Thyroid gland (tissue), 4 donors: ENCODE measurements around the gene IFNAR1. TPM values are rescaled to one million over a fixed set of nuclear protein-coding genes. Genes with fewer than 3 reads are reported as not detected.

Source experiments
- DNase-seq, 2 donors: peaks; one replicate each; pipeline ENCODE4 v3.0.0-alpha.2; 2019
- H3K27ac ChIP-seq, 3 donors: fragments of 200-600 bp; sonication (generic); 1 replicate in 2 of 3; 2 replicates in 1 of 3; pipeline ENCODE4 v1.5.1; 2016 to 2019; ENCODE audit warnings: mild to moderate bottlenecking in 1 of 3, moderate library complexity in 1 of 3
- H3K27me3 ChIP-seq: fragments of 200-600 bp; sonication (generic); one replicate; pipeline ENCODE4 v1.5.1; 2019
- H3K36me3 ChIP-seq, 2 donors: fragments of 200-600 bp; sonication (generic); one replicate each; pipeline ENCODE4 v1.5.1; 2016 to 2019
- H3K4me1 ChIP-seq, 2 donors: fragments of 200-600 bp; sonication (generic); one replicate each; pipeline ENCODE4 v1.5.1; 2017 to 2019
- H3K4me3 ChIP-seq, 3 donors: fragments of 200-600 bp; sonication (generic); replicated peaks in 1 of 3; 1 replicate in 2 of 3; 2 replicates in 1 of 3; pipeline ENCODE4 v1.5.1; 2016; ENCODE audit warnings: mild to moderate bottlenecking in 1 of 3
- H3K9me3 ChIP-seq: fragments of 200-600 bp; sonication (generic); one replicate; pipeline ENCODE4 v1.5.1; 2017
- CTCF ChIP-seq, 6 experiments: fragments of 200-600 bp in 3 of 6; fragments of 450-650 bp in 3 of 6; sonication (generic) in 3 of 6; IDR thresholded peaks; one replicate each; pipeline ENCODE4 v1.5.1; 2016 to 2019; ENCODE audit warnings: antibody characterized with exemption in 6 of 6, mild to moderate bottlenecking in 2 of 6, inconsistent platforms in 1 of 6, moderate library complexity in 1 of 6
- POLR2A ChIP-seq, 2 donors: fragments of 450-650 bp; IDR thresholded peaks; one replicate each; pipeline ENCODE4 v1.6.1; 2017; ENCODE audit warnings: antibody characterized with exemption in 2 of 2, mild to moderate bottlenecking in 2 of 2, moderate library complexity in 1 of 2
- WGBS, 2 donors: methylation state at CpG; one replicate each; pipeline ENCODE4 v1.1.5; 2017; 5-methylcytosine and 5-hydroxymethylcytosine counted together
- intact Hi-C: fragments of 100-400 bp; cut with DNase I; formaldehyde crosslinking; loops from one replicate; pipeline ENCODE4 v1.15.1; 2023
- total RNA-seq, 4 donors: library from RNA; depleted of rRNA; stranded (reverse); fragments of >200 nt; gene quantifications; one replicate each; pipeline ENCODE4 v1.2.3, GENCODE V29; 2016

IFNAR1 gene
- total RNA-seq, 4 donors from 2014 or later, result 37.0 to 51.2 (median 42.4) TPM

GRCh38 chr21:33283203-33283602 lies 41.6 kb upstream of the IFNAR1 start:
- intact Hi-C loops, result no loop called here
- Histone ChIP-seq H3K27ac (no peak overlapping the region), H3K36me3 (peaks cover 16 to 20% of the 10 kb centered on the region in 2 donors), H3K9me3 (no peaks in the 10 kb centered on the region), H3K4me3 (no peak overlapping the region), H3K27me3 (no peaks in the 10 kb centered on the region), H3K4me1 (peaks cover 16 to 26% of the 10 kb centered on the region in 2 donors)
- 96 to 97% methylated on average over 5 of the region's 5 CpGs for whole genome bisulfite sequencing, 2 donors
- DNase-seq, result no peak
- no peak for TF ChIP-seq POLR2A (IDR thresholded peaks at IDR 0.05)
- no peak for TF ChIP-seq CTCF (IDR thresholded peaks at IDR 0.05)

- Histone ChIP-seq H3K4me1 (peaks cover 16 to 42% of the 10 kb centered on the region in 2 donors), H3K4me3 (no peak overlapping the region), H3K27ac (peak overlapping the region; percentile 29 to 85 (median 68)), H3K27me3 (no peaks in the 10 kb centered on the region), H3K36me3 (peaks cover 9 to 11% of the 10 kb centered on the region in 2 donors), H3K9me3 (no peaks in the 10 kb centered on the region)
- intact Hi-C loops, result no loop called here
- WGBS, 2 donors, result 60 to 75% methylated on average over 10 to 11 of the region's 11 CpGs
- DNase-seq, result peak; percentile 52
- TF ChIP-seq CTCF (IDR thresholded peaks at IDR 0.05), result no peak
- peak in 1 of 2 donors; percentile 13 for TF ChIP-seq POLR2A (IDR thresholded peaks at IDR 0.05)
These were observed 38.7 kb upstream of the IFNAR1 start for GRCh38 chr21:33286076-33286475.

GRCh38 chr21:33286600-33287456 lies 37.9 kb upstream of the IFNAR1 start:
- Histone ChIP-seq H3K9me3 (no peaks in the 10 kb centered on the region), H3K27ac (peak overlapping the region; percentile 29 to 85 (median 68)), H3K4me1 (peaks cover 16 to 42% of the 10 kb centered on the region in 2 donors), H3K4me3 (no peak overlapping the region), H3K36me3 (peaks cover 9 to 11% of the 10 kb centered on the region in 2 donors), H3K27me3 (no peaks in the 10 kb centered on the region)
- 64 to 68% methylated on average over 15 of the region's 15 CpGs for WGBS, 2 donors
- TF ChIP-seq POLR2A (IDR thresholded peaks at IDR 0.05) (peak in 1 of 2 donors; percentile 14), CTCF (IDR thresholded peaks at IDR 0.05) (no peak)
- peak; percentile 44 to 67 for DNase-seq
- intact Hi-C loops, result no loop called here

- Histone ChIP-seq H3K27ac (peak overlapping the region in 1 of 3 donors; percentile 14), H3K36me3 (peaks cover 0 to 6% of the 10 kb centered on the region in 2 donors), H3K27me3 (no peaks in the 10 kb centered on the region), H3K4me3 (no peak overlapping the region), H3K9me3 (no peaks in the 10 kb centered on the region), H3K4me1 (peaks cover 32 to 63% of the 10 kb centered on the region in 2 donors)
- TF ChIP-seq CTCF (IDR thresholded peaks at IDR 0.05) (no peak), POLR2A (IDR thresholded peaks at IDR 0.05) (no peak)
- intact Hi-C loops, result no loop called here
- no peak for DNase-seq
- 84% methylated on average over 7 to 8 of the region's 11 CpGs for WGBS, 2 donors
These were observed 35.5 kb upstream of the IFNAR1 start for GRCh38 chr21:33289199-33289819.

GRCh38 chr21:33290441-33290840 lies 34.3 kb upstream of the IFNAR1 start:
- TF ChIP-seq CTCF (IDR thresholded peaks at IDR 0.05), result no peak
- TF ChIP-seq POLR2A (IDR thresholded peaks at IDR 0.05), result no peak
- H3K27me3 ChIP-seq, result no peaks in the 10 kb centered on the region
- peaks cover 0 to 6% of the 10 kb centered on the region in 2 donors for H3K36me3 ChIP-seq
- intact Hi-C loops, result no loop called here
- no peak overlapping the region for H3K4me3 ChIP-seq
- no peak overlapping the region for H3K27ac ChIP-seq
- peaks cover 32 to 64% of the 10 kb centered on the region in 2 donors for H3K4me1 ChIP-seq
- WGBS, 2 donors, result 93 to 94% methylated on average over 8 to 10 of the region's 11 CpGs
- H3K9me3 ChIP-seq, result no peaks in the 10 kb centered on the region
- peak in 1 of 2 donors; percentile 37 for DNase-seq
